ENCODE data around the gene MON2.

DNA sequence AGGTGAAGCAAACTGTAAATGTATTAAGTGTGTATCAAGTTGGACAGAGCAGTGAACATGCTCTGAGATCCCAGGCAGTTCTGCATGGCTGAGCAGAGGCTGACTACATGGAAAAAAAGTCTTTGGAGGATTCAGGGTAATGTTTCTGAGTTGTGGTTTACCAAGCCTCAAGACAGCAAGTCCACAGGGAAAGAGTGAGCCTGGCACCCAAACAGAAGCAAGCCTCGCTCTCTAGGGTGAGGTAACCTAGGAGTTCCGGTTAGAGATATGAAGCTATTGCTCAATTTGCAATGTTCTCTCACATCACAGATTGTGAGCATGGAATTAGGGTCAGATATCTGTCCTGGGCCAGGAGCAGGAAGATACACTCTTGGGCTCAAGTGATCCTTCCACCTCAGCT, 158.6 kb downstream of the MON2 start:
- TF ChIP-seq, protein P1, sequence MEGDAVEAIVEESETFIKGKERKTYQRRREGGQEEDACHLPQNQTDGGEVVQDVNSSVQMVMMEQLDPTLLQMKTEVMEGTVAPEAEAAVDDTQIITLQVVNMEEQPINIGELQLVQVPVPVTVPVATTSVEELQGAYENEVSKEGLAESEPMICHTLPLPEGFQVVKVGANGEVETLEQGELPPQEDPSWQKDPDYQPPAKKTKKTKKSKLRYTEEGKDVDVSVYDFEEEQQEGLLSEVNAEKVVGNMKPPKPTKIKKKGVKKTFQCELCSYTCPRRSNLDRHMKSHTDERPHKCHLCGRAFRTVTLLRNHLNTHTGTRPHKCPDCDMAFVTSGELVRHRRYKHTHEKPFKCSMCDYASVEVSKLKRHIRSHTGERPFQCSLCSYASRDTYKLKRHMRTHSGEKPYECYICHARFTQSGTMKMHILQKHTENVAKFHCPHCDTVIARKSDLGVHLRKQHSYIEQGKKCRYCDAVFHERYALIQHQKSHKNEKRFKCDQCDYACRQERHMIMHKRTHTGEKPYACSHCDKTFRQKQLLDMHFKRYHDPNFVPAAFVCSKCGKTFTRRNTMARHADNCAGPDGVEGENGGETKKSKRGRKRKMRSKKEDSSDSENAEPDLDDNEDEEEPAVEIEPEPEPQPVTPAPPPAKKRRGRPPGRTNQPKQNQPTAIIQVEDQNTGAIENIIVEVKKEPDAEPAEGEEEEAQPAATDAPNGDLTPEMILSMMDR (conservative IDR thresholded peaks at IDR 0.05 in 1 of 2, IDR thresholded peaks at IDR 0.05 in 1 of 2; ENCODE audit: low read depth in 1 of 2, low read length in 2 of 2) = no peak
- TF ChIP-seq EZH2 (IDR thresholded peaks at IDR 0.05; ENCODE audit: low read length, missing control alignments) = no peak
